ENCODE measurements around the gene CBFB. TPM values are rescaled to one million over a fixed set of nuclear protein-coding genes. Genes with fewer than 3 reads are reported as not detected.

The CBFB gene
- total RNA-seq, 3 donors from 2014 or later, result 48.5 to 69.1 (median 52.3) TPM

DNA sequence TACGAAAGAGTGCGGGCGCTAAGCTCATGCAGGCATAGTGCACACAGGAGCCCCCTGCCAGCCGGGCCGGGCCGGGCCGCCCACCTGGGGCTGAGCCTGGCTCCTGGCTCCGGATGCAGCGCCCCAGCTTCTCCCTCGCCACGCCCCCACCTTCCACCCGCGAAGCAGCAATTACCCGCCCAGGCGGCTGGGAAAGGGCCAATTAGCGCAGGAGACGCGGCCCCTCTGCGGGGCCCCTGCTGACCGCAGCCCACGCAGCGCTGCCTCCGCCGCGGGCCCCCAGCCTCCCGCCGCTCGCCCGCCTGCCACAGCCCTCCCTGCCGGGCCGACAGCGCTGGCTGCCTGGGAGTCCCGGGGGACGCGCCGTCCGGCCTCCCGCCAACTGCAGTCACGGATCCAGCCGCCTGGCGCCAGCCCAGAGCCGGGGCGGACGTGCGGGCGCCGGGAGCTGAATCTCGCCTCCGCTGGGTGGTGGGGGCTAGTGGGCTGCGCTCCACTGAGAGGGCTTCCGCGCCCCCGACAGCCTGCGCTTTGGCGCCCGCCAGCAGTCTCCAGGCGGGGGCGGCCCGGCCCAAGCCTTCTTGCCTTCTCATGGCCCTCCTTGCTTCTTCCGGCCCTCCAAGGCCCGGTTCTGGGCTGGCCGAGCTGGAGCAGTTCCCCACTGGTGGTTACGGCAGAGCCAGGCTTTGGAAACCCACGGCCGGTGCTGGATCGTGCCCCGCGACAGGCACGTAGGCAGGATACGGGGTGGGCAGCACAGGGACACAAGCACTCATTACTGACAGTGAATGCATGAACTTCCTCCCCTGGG is 14.9 kb upstream of the CBFB start:
- Histone ChIP-seq H3K4me1 (no peaks in the 10 kb centered on the region), H3K27ac (peak overlapping the region; percentile 33 to 81), H3K4me3 (peak overlapping the region; percentile 55 to 75 (median 70)), H3K9me3 (no peaks in the 10 kb centered on the region), H3K27me3 (no peaks in the 10 kb centered on the region), H3K36me3 (no peaks in the 10 kb centered on the region)
- peak; percentile 42 to 75 for DNase-seq (ENCODE audit: low spot score in 2 of 2)
- intact Hi-C loops (cut with DNase I; ENCODE audit: low total_unique reads), result no loop called here
- TF ChIP-seq POLR2AphosphoS5 (IDR thresholded peaks at IDR 0.05) (peak in 1 of 3 donors; percentile 9), POLR2A (IDR thresholded peaks at IDR 0.05) (no peak)
- TF ChIP-seq, protein P1, sequence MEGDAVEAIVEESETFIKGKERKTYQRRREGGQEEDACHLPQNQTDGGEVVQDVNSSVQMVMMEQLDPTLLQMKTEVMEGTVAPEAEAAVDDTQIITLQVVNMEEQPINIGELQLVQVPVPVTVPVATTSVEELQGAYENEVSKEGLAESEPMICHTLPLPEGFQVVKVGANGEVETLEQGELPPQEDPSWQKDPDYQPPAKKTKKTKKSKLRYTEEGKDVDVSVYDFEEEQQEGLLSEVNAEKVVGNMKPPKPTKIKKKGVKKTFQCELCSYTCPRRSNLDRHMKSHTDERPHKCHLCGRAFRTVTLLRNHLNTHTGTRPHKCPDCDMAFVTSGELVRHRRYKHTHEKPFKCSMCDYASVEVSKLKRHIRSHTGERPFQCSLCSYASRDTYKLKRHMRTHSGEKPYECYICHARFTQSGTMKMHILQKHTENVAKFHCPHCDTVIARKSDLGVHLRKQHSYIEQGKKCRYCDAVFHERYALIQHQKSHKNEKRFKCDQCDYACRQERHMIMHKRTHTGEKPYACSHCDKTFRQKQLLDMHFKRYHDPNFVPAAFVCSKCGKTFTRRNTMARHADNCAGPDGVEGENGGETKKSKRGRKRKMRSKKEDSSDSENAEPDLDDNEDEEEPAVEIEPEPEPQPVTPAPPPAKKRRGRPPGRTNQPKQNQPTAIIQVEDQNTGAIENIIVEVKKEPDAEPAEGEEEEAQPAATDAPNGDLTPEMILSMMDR (IDR thresholded peaks at IDR 0.05), result peak in 2 of 3 donors; percentile 19 to 21

DNA sequence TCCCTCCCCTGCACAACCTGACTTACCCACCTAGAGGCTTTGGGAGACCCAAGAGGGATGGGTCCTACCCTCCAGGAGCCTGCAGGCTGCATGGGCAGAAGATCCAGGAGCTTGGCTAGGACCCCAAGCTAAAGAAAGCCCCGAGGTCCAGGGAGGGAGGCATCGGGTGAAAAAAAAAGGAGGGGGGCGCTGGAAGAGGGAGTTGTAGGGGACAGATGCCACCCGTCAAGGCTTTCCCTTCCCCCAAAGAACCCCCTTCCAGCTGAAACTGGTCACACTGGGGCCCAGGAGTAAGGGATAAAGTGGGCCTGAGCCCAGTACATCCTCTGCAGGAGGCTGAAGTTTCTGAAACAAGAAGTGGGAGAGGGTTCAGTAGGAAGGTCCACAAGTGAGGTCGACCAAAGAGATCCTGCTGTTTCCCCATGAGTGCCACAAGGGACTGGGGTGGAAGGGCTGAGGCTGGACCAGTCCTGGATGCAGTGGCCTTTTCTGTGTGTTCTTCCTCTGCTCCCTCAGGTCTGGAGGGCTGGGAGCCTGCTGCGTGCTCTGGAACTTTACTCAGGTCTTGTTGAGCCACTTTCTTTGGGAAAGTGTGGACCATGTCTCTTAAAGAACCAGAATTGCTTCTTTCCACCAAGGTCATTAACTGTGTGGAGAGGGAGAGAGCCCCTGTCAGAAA is 14.2 kb upstream of the CBFB start:
- Histone ChIP-seq H3K4me1 (no peaks in the 10 kb centered on the region), H3K36me3 (no peaks in the 10 kb centered on the region), H3K4me3 (peak overlapping the region; percentile 55 to 75 (median 70)), H3K9me3 (no peaks in the 10 kb centered on the region), H3K27ac (peak overlapping the region; percentile 33 to 81), H3K27me3 (no peaks in the 10 kb centered on the region)
- DNase-seq (ENCODE audit: low spot score in 2 of 2), result peak in 1 of 2 donors; percentile 28
- intact Hi-C loops (cut with DNase I; ENCODE audit: low total_unique reads), result no loop called here
- TF ChIP-seq POLR2A (IDR thresholded peaks at IDR 0.05), result no peak
- TF ChIP-seq, protein P1 (IDR thresholded peaks at IDR 0.05), result no peak
- TF ChIP-seq POLR2AphosphoS5 (IDR thresholded peaks at IDR 0.05), result no peak

DNA sequence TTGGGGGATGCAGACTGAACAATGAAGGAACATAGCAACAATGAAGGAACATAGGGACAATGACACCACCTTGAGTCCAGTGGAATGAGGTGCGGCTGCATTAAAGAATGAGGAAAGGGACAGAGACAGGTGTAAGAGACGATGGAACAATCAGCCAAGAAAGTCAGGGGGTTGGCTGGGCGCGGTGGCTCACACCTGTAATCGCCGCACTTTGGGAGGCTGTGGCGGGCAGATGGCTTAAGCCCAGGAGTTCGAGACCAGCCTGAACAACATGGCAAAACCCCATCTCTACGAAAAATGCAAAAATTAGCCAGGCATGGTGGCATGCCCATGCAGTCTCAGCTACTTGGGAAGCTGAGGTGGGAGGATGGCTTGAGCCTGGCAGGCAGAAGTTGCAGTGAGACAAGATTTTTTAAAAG is 13.6 kb upstream of the CBFB start:
- Histone ChIP-seq H3K27ac (no peak overlapping the region), H3K36me3 (no peaks in the 10 kb centered on the region), H3K4me1 (no peaks in the 10 kb centered on the region), H3K4me3 (no peak overlapping the region), H3K27me3 (no peaks in the 10 kb centered on the region), H3K9me3 (no peaks in the 10 kb centered on the region)
- peak in 1 of 2 donors; percentile 19 for DNase-seq (ENCODE audit: low spot score in 2 of 2)
- intact Hi-C loops (cut with DNase I; ENCODE audit: low total_unique reads), result no loop called here
- TF ChIP-seq, protein P1 (IDR thresholded peaks at IDR 0.05), result no peak
- no peak for TF ChIP-seq POLR2AphosphoS5 (IDR thresholded peaks at IDR 0.05)
- TF ChIP-seq POLR2A (IDR thresholded peaks at IDR 0.05), result no peak

DNA sequence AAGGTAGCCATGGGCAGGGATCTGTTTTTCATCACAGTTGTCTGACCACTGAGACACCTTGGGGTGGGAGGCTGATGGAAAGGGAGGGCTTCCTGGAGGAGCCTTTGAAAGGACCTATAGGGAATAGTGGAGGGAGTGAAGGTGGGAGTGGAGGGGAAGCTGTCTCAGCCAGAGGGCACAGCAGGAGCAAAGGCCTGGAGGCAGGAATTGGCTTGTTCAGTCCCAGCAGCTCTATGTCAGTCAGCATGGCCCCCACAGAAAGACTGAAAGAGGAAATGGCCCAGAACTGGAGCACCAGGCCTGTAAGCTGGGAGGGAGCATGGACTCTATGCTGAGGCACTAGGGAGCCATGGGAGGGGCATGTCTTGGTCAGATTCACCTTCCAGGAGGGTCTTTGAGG is 12.8 kb upstream of the CBFB start:
- Histone ChIP-seq H3K36me3 (no peaks in the 10 kb centered on the region), H3K9me3 (no peaks in the 10 kb centered on the region), H3K27me3 (no peaks in the 10 kb centered on the region), H3K27ac (no peak overlapping the region), H3K4me3 (no peak overlapping the region), H3K4me1 (no peaks in the 10 kb centered on the region)
- TF ChIP-seq POLR2A (IDR thresholded peaks at IDR 0.05) (no peak), POLR2AphosphoS5 (IDR thresholded peaks at IDR 0.05) (no peak)
- TF ChIP-seq, protein P1 (IDR thresholded peaks at IDR 0.05), result no peak
- intact Hi-C loops (cut with DNase I; ENCODE audit: low total_unique reads), result no loop called here
- DNase-seq (ENCODE audit: low spot score in 2 of 2), result peak in 1 of 2 donors; percentile 45

Measured in breast epithelium (tissue), 4 donors.